ENCODE data around the gene WDR27.

Gene WDR27

GRCh38 chr6:169701954-169702839 lies at the start of gene WDR27, which contains the start of gene C6orf120:
TSS of gene WDR27 (minus strand) at chr6:169702029. CDS start at chr6:169689005, 13,024 bp downstream.
TSS of gene C6orf120 (plus strand) at chr6:169702126. CDS start at chr6:169702460, 334 bp downstream.
- peak; percentile 90 for DNase-seq

- DNase-seq: no peak
These were observed 44.7 kb upstream of the WDR27 start for GRCh38 chr6:169746556-169746955.

- no peak for DNase-seq
These were observed 43.6 kb upstream of the WDR27 start for GRCh38 chr6:169745405-169745804.

- DNase-seq: no peak
These were observed 39.5 kb upstream of the WDR27 start for GRCh38 chr6:169741344-169741743.

DNA sequence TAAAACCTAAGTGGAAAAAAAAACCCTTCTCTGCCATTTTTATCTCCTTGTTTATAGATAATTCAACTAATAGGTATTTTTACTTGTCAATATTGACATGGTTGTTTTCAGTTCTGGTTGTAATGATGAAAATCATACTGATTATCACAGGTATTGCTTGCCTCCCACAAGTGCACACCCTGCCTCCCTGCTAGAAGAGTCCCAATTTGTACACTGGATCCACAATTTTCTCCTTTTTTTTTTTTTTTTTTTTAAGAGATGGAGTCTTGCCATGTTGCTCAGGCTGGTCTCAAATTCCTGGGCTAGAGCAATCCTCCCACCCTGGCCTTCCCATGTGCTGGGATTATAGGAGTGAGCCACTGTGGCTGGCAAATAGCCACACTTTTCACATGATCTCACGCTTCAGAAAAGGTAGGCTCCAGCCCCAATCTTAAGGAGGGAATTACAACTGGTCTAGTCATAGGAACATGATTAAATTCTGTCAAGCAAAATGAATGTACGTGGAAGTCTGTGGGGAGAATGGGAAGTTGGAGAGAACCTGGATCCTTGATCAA lies 37.2 kb upstream of the WDR27 start:
- no peak for DNase-seq

DNA sequence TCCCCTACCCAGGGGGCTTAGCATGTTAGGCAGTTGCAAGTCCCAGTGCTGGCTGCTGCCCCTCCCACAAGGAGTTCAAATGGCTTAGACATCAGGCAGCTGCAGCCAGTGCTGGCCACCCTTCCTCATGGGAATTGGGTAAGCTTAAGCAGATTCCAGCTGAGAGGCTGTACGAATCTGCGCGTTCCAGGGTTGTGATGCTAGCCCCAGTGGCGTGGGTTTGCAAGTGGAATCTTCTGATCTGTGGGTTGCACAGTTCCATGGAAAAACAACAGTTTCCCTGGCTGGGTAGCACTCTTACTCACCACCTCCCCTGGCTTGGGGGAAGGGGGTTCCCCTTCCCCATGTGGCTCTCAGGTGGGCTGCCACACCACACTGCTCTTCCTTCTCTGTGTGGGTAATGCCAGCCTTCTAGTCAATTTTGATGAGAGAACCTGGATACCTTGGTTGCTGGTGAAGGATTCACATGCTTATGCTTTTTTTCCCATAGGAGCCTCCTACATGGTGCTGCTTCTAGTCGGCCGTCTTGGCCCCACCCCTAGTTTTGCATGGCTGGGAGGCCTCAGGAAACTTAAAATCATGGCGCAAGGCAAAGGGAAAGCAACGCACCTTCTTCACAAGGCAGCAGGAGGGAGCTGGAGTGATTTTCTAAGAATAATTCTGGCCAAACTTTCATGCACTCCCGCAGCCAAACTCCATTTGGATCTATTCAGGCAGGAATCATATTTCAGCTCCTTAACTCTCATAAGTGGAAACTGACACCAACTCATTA lies 36.6 kb upstream of the WDR27 start:
- no peak for DNase-seq

- DNase-seq: no peak
These were observed 28.1 kb upstream of the WDR27 start for GRCh38 chr6:169729961-169730360.

- no peak for DNase-seq
These were observed 25.1 kb upstream of the WDR27 start for GRCh38 chr6:169726963-169727362.

GRCh38 chr6:169726049-169726400 lies 24.2 kb upstream of the WDR27 start:
- no peak for DNase-seq

DNA sequence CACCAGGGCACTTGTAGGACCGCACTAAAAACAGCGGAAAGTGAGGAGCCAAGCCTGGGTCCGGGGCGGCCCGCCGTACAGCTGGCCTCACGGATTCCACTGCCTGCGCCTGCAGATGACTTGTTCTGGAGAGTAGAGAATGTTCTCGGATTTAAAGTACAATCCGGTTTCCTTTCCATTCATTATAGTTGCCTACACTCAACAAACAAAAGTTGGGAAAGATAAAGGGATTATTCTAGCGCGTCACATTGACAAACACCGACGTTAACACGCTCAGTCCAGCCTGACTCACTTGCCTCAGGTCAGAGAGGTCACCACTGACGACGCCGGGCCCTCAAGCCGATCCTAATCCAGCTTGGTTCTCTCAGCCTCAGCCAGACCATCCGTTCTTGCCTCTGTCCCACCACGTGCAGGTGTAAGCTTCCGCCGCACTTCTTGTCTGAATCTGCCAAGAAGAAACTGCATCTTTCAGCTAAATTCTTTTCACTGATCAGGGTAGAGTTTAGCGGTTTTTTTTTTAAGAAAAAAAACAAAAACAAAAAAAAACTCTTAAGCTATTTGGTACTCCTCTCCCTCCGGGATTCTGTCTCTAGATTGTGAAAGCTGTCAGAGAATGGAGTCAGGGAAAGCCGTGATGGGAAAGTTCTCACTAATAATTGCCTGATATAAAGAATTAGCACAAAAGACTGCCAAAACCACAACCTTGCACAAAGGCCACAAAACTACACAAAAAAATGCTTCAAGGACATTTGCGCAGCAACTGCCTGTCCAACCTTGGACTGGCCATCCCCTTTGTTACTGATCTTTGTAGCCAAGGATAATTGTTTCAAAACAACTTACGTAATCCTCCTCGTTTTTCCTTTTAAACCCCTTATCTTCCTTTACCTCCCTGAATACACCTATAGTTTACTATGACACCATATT lies 23.6 kb upstream of the WDR27 start:
- DNase-seq: peak; percentile 33

DNA sequence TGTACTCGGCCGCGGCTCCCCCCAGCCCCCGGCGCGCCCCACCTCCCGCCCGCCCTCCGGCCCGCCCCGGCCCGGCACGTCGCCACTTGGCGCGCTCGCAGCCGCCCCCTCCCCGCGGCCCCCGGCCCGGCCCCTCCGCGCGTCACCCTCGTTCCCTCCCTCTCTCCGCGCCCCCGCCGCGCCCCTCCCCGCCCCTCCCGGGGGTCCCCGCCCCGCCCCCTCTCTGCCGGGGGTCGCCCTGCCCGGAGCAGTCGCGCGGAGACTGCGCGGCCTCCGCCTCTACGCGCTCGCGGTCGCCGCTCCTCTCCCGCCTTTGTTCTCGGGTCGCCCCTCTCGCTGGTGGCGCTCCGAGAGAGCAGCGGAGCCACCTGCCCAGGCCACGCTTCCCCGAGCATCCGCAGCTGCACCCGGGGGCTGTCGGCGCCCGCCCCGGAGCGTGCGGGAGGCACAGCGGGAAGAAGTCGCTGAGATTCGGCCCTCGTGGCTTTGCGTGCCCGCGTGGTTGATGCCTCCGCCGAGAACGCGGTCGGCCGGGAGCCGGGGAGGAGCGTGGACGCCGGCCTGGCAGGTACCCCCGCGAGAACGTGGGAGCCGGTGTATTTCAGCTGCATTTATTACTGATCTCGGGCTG lies 22.8 kb upstream of the WDR27 start, which contains the start of gene PHF10:
TSS of gene PHF10 (minus strand) at position 7 of the 631 bp plus-strand sequence. CDS start 569 bp downstream, outside the sequence.
- DNase-seq: peak; percentile 72

DNA sequence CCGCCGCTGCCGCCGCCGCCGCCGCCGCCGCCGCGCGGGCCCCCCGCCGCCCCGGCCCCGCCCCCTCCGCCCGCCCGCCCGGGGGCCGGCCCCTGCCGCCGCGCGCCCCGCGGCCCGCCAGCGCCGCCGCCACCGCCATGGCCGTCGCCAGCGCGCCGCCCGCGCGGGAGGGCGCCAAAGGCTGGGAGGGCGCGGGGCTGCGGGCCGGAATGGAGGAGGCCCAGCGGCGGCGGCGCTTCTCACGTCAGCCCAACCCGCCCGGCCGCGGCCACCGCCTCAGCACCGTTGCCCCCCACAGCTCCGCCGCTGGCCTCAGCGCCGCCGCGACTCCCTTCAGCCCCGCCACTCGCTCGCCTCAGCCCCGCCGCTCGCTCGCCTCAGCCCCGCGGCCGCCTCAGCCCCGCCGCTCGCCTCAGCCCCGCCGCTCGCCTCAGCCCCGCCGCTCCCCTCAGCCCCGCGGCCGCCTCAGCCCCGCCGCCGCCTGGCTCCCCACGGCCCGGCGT lies 22.2 kb upstream of the WDR27 start:
- DNase-seq: peak; percentile 64

DNA sequence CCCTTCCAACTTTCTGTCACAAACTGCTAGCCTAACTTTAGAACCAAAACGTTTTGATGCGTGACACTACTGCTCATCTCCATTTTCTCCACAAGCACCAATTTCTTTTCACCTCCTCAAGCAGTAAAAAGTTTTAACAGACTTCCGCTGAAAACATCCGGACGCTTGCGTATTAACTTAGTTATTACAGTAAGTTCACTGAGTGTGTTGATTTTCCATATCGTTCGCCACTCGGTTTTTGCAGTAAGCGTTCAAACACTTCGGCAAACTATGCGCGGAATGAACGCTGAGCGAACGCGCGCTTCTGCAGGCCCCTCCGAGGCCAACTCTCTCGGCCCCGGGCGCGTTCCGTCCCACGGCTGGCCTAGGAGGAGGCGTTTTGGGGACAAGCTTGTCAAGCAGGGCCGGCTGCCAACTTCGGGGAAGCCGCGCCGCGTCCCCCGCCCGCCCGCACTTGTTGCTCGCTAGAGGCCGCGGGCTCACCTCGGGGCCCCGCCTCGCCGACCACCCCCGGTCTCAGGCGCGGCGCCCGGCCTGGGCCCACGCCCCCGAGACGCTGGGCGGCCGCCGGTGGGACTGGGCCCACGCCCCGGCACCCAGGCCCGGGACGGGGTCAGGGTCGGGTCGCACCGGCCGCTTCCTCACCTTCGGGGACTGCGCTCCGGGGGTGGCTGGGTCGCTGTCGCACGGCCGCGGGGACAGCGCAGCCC lies 21.5 kb upstream of the WDR27 start:
- DNase-seq: peak; percentile 39

DNA sequence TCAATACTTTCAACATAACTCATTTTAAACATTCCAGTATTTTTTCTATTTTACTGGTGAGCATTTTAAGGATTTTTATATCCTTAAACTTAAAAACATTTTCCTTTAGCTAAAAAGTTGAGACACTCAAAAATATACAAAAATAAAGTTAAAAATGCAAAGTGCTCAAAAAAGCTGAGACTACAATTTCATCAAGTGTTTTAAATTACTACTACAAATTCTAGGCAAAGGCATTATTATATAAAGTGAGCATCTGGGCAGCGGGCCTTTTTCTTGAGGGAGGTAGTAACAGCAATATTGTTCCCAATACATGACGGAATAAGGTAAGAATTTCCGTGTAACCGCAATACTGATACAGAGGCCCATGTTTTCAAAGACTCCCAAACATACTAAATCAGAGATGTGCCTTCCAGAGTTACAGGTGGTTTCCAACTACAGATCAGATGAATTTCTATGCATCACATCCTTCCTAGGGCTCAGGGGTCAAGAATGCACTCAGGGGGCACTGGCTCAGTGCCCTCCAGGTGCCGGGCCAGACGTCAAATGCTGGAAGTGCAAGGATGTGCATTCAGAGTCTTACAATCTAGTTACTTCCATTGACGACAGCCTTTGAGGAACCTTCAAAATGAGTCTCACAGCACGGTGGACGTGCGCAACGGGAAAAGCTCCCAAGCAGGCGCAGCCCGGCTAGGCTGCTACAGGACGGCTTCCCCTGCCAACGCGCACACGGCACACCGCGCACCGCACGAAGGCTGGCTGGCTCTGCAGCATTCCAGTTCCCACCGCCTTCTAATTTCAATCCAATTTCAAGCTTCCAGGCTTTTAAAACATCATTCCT lies 20.8 kb upstream of the WDR27 start:
- peak; percentile 69 for DNase-seq

GRCh38 chr6:169720207-169720855 lies 18.5 kb upstream of the WDR27 start:
- DNase-seq: no peak

DNA sequence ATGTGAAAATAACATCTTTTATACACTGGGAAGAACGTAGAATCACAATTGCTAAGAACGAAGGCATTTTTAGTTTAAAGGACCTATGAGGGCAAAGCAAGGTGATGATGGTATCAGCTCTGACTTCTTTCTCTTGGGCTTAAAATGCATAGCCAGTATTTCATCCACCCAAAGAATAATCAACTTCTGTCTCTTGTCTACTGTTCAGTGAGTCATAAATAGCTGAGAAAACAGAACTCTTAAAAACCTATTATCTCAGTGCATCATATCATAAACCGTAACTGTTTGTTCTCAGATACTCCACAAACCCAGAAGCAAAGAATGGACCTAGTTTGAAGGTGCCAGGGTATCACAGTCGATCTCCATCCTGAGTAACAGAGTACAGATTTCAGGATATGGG lies 17.3 kb upstream of the WDR27 start:
- DNase-seq: no peak

DNA sequence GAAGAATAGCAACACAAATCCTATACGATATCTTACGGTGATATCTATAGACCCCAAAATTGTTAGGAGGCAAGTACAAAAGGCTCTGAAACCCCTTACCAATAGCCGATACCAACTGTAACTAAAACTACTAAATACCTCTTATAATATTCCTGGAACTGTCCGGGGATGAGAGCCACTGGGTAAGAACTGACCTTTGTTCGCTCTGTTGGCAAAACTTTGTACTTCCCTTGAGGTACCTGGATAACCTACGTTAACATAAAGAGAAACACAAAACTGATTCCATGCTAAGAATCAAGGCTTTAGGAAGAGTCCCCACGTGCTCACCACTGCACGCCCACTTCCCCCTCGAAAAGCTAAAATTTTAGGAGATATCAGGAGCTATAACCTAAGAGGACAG lies 12.8 kb upstream of the WDR27 start:
- no peak for DNase-seq

DNA sequence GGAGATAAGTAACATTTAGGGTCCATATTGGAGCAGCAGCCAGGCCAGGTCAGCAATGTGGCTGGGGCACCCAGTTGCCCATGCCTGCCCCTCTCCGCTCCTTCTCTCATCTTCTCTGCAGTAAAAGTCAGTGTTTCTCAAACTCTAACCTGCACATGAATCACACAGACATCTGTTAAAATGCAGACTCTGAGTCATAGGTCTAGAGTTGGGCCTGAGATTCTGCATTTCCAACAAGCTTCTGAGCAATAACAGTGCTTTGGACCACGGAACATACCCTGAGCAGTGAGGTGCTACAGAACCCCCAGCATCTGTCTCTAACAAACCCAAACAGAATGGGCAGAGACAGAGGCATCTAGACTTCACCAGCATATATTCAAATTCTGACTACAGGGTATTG lies 12.3 kb upstream of the WDR27 start:
- DNase-seq: no peak

- no peak for DNase-seq
These were observed 8.2 kb upstream of the WDR27 start for GRCh38 chr6:169710009-169710408.

DNA sequence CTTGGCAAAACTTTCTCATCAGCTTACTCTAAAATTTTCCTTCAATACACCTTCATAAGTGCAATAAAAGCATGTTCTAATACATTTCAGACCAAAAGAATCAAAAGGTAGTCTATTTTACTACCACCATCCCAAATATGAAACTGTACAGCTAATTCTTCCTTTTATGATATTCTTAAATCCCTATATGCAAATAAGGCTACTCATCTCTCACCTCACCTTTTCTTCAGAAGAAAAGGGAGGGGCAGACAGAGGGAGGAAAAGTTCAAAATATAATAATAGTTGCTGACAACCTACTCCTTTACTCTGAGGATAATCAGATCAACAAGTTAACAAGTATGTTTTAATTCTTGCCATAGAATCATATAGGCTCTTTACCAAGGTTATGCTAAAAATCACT lies 7.5 kb upstream of the WDR27 start:
- no peak for DNase-seq

Data from 8988T (cell line).